SU-DHL-6 (cell line): Measurements from ENCODE around the gene SLIT2.

Source experiments
- EZH2phosphoT487 ChIP-seq: fragments of 200-600 bp; sonication (generic), shearing (Covaris generic); conservative IDR thresholded peaks from 2 replicates; pipeline ENCODE4 v1.6.1; 2018; ENCODE audit warnings: mild to moderate bottlenecking, antibody characterized with exemption, low read length, moderate library complexity, mixed read lengths
- TF ChIP-seq, protein P1 (sequence below): fragments of 200-600 bp; sonication (generic); IDR thresholded peaks from one replicate; pipeline ENCODE4 v1.5.1; 2017; ENCODE audit warnings: antibody characterized with exemption, mild to moderate bottlenecking, low read length, moderate library complexity; ENCODE audit not compliant: insufficient read depth, poor library complexity, severe bottlenecking

- TF ChIP-seq, protein P1, sequence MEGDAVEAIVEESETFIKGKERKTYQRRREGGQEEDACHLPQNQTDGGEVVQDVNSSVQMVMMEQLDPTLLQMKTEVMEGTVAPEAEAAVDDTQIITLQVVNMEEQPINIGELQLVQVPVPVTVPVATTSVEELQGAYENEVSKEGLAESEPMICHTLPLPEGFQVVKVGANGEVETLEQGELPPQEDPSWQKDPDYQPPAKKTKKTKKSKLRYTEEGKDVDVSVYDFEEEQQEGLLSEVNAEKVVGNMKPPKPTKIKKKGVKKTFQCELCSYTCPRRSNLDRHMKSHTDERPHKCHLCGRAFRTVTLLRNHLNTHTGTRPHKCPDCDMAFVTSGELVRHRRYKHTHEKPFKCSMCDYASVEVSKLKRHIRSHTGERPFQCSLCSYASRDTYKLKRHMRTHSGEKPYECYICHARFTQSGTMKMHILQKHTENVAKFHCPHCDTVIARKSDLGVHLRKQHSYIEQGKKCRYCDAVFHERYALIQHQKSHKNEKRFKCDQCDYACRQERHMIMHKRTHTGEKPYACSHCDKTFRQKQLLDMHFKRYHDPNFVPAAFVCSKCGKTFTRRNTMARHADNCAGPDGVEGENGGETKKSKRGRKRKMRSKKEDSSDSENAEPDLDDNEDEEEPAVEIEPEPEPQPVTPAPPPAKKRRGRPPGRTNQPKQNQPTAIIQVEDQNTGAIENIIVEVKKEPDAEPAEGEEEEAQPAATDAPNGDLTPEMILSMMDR, result no peak
- no peak for TF ChIP-seq EZH2phosphoT487
Measured at GRCh38 chr4:20283039-20283438, 31.3 kb downstream of the SLIT2 start.
